ENCODE results near the gene TBX15.

The TBX15 gene

GRCh38 chr1:118979754-118980575, 8.2 kb downstream of the TBX15 start:
- H3K36me3 ChIP-seq (ENCODE audit: control insufficient read depth, insufficient read depth, low read length): no peaks in the 10 kb centered on the region
- TF ChIP-seq CTCF (IDR thresholded peaks at IDR 0.05): no peak
- H3K27ac ChIP-seq: no peak overlapping the region
- no peaks in the 10 kb centered on the region for H3K4me1 ChIP-seq
- no peak overlapping the region for H2AFZ ChIP-seq
- H3K4me3 ChIP-seq (ENCODE audit: low read depth, low read length): no peak overlapping the region
- H3K9ac ChIP-seq: no peak overlapping the region
- H3K27me3 ChIP-seq (ENCODE audit: control insufficient read depth, insufficient read depth, low read length): peaks cover 14% of the 10 kb centered on the region
- no peak overlapping the region for H3K4me2 ChIP-seq (ENCODE audit: low read length)
- no peaks in the 10 kb centered on the region for H3K9me3 ChIP-seq (ENCODE audit: control insufficient read depth, low read length)
- no peaks in the 10 kb centered on the region for H3K79me2 ChIP-seq

GRCh38 chr1:118978914-118979701, 9.0 kb downstream of the TBX15 start:
- Histone ChIP-seq H3K9me3 (ENCODE audit: control insufficient read depth, low read length) (no peaks in the 10 kb centered on the region), H3K27ac (no peak overlapping the region), H3K9ac (no peak overlapping the region), H3K4me1 (no peaks in the 10 kb centered on the region), H3K36me3 (ENCODE audit: control insufficient read depth, insufficient read depth, low read length) (no peaks in the 10 kb centered on the region), H3K27me3 (ENCODE audit: control insufficient read depth, insufficient read depth, low read length) (peaks cover 14% of the 10 kb centered on the region), H3K4me3 (ENCODE audit: low read depth, low read length) (no peak overlapping the region), H3K79me2 (no peaks in the 10 kb centered on the region), H3K4me2 (ENCODE audit: low read length) (no peak overlapping the region), H2AFZ (no peak overlapping the region)
- TF ChIP-seq CTCF (IDR thresholded peaks at IDR 0.05): no peak

- Histone ChIP-seq H3K9me3 (ENCODE audit: control insufficient read depth, low read length) (no peaks in the 10 kb centered on the region), H3K4me3 (ENCODE audit: low read depth, low read length) (no peak overlapping the region), H3K4me1 (no peaks in the 10 kb centered on the region), H2AFZ (no peak overlapping the region), H3K4me2 (ENCODE audit: low read length) (no peak overlapping the region), H3K9ac (no peak overlapping the region), H3K27ac (no peak overlapping the region), H3K79me2 (no peaks in the 10 kb centered on the region), H3K36me3 (ENCODE audit: control insufficient read depth, insufficient read depth, low read length) (no peaks in the 10 kb centered on the region), H3K27me3 (ENCODE audit: control insufficient read depth, insufficient read depth, low read length) (peaks cover 10% of the 10 kb centered on the region)
- no peak for TF ChIP-seq CTCF (IDR thresholded peaks at IDR 0.05)
These were observed 10.5 kb downstream of the TBX15 start for GRCh38 chr1:118977600-118977999.

GRCh38 chr1:118974661-118975060, 13.5 kb downstream of the TBX15 start:
- Histone ChIP-seq H3K27me3 (ENCODE audit: control insufficient read depth, insufficient read depth, low read length) (peaks cover 6% of the 10 kb centered on the region), H2AFZ (no peak overlapping the region), H3K9me3 (ENCODE audit: control insufficient read depth, low read length) (no peaks in the 10 kb centered on the region), H3K4me1 (no peaks in the 10 kb centered on the region), H3K36me3 (ENCODE audit: control insufficient read depth, insufficient read depth, low read length) (no peaks in the 10 kb centered on the region), H3K4me3 (ENCODE audit: low read depth, low read length) (no peak overlapping the region), H3K4me2 (ENCODE audit: low read length) (no peak overlapping the region), H3K9ac (no peak overlapping the region), H3K79me2 (no peaks in the 10 kb centered on the region), H3K27ac (no peak overlapping the region)
- TF ChIP-seq CTCF (IDR thresholded peaks at IDR 0.05): no peak
